AG04449 (cell line): Measurements from ENCODE around the gene DHRS9.

Experiments
- CTCF ChIA-PET: fragments of 350-600 bp; formaldehyde crosslinking; extraction: SDS; loops from one replicate; lab custom pipeline; 2021; ENCODE audit warnings: antibody characterized with exemption; lab: Yijun Ruan, JAX
- POLR2A ChIA-PET: fragments of 400-600, 350-600 bp; formaldehyde crosslinking; extraction: SDS; loops from one replicate; lab custom pipeline; 2020; ENCODE audit warnings: antibody characterized with exemption, inconsistent platforms; lab: Yijun Ruan, JAX
- DNase-seq: peaks from one replicate; pipeline ENCODE4 v3.0.0-alpha.2; 2010; ENCODE audit warnings: low read depth, low spot score
- H3K4me3 ChIP-seq: 2 replicates; pipeline ENCODE4 v1.5.1; 2011; ENCODE audit warnings: low read depth, mild to moderate bottlenecking, control low read depth, low read length
- TF ChIP-seq, protein P1 (sequence below): IDR thresholded peaks from one replicate; pipeline ENCODE4 v1.5.1; 2011; ENCODE audit warnings: mild to moderate bottlenecking, moderate library complexity, low read length, control low read depth, inconsistent platforms; ENCODE audit not compliant: insufficient read depth; ENCODE audit errors: missing control alignments

DHRS9 gene

DNA sequence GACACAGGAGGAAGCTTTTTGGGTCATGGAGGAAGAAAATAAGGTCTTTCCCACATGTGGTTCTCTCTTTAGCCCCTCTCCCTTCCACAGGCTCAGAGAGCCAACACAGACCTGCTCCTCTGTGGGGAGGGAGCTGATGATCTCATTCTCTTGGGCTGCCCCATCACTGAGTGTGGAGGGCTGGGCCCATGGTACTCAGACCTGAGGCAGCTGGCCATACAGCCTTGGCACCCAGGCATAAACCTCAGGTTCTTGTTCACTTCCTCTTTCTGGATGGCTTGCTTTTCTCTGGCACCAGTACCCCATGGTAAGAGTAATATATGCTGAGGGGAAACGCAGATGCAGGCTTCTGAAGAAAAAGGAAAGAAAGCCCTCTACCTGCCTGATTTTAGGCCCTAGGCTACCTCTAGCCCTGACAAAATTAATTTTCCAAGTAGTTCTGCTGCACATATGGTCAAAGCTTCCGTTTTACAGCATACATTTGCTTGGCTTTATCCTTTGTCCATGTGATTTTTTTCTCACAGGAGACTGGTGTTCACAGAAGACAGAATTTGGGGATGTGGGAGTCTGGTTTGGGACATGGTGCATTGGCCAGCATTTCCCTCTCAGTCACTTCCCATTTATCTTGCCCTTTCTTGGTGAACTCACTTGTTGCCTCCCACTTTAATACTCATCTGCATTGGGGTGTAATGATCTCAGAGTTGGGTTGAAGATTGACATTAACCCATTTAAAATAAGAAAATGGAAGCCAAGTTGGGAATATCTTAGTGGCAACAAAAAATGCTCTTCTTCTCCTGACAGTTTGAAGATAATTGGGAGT lies 11.1 kb downstream of the DHRS9 start:
- H3K4me3 ChIP-seq: no peak overlapping the region
- no peak for DNase-seq
- ChIA-PET POLR2A (no interaction called here), CTCF (no interaction called here)
- TF ChIP-seq, protein P1, sequence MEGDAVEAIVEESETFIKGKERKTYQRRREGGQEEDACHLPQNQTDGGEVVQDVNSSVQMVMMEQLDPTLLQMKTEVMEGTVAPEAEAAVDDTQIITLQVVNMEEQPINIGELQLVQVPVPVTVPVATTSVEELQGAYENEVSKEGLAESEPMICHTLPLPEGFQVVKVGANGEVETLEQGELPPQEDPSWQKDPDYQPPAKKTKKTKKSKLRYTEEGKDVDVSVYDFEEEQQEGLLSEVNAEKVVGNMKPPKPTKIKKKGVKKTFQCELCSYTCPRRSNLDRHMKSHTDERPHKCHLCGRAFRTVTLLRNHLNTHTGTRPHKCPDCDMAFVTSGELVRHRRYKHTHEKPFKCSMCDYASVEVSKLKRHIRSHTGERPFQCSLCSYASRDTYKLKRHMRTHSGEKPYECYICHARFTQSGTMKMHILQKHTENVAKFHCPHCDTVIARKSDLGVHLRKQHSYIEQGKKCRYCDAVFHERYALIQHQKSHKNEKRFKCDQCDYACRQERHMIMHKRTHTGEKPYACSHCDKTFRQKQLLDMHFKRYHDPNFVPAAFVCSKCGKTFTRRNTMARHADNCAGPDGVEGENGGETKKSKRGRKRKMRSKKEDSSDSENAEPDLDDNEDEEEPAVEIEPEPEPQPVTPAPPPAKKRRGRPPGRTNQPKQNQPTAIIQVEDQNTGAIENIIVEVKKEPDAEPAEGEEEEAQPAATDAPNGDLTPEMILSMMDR: no peak

DNA sequence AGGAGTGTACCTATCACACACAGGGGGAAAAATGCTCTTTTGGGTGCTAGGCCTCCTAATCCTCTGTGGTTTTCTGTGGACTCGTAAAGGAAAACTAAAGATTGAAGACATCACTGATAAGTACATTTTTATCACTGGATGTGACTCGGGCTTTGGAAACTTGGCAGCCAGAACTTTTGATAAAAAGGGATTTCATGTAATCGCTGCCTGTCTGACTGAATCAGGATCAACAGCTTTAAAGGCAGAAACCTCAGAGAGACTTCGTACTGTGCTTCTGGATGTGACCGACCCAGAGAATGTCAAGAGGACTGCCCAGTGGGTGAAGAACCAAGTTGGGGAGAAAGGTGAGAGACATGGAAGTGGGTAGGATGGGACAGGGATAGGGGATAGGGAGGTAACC lies 12.2 kb downstream of the DHRS9 start:
- POLR2A ChIA-PET: no interaction called here
- DNase-seq: no peak
- H3K4me3 ChIP-seq: no peak overlapping the region
- TF ChIP-seq, protein P1: no peak
- CTCF ChIA-PET: no interaction called here

DNA sequence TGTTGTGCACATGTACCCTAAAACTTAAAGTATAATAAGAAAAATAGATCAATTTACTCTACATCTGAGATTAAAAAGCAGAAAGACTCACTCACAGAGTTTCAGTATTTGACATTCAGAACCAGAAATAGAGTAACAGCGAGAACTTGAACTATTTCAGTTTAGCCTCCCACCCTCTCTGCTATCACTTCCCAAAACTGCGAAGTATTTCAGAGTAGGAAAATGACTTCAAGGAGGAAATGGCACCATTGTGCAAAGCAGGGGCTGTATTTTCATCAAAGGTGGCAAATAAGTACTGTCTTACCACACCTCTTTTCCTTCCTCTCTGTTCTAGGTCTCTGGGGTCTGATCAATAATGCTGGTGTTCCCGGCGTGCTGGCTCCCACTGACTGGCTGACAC lies 13.6 kb downstream of the DHRS9 start:
- ChIA-PET POLR2A (no interaction called here), CTCF (no interaction called here)
- DNase-seq: no peak
- H3K4me3 ChIP-seq: no peak overlapping the region
- TF ChIP-seq, protein P1: no peak

DNA sequence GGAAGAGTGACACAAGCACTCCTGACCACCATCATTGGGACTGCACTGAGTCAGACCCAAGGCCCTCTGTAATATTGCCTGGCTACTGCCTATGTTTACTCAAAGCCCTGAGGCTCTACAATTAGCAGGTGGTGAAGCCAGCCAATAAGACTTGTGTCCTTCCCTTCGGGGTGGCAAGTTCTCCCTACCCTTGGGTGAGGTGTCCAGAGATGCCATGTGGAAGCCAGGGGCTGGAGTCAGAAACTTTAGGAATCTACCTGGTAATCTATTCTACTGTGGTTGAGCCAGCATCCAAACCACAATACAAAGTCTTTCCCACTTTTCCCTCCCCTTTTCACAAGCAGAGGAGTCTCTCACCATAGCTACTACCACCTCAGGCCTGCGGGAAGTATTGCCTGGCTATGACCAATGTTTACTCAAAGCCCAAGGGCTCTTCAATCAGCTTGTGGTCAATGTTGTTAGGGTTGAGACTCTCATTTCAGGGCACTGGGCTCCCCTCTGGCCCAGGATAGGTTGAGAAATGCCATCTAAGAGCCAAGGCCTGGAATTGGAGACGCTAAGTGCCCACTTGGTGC lies 17.6 kb downstream of the DHRS9 start:
- ChIA-PET CTCF (no interaction called here), POLR2A (no interaction called here)
- TF ChIP-seq, protein P1: no peak
- no peak for DNase-seq
- H3K4me3 ChIP-seq: no peak overlapping the region

DNA sequence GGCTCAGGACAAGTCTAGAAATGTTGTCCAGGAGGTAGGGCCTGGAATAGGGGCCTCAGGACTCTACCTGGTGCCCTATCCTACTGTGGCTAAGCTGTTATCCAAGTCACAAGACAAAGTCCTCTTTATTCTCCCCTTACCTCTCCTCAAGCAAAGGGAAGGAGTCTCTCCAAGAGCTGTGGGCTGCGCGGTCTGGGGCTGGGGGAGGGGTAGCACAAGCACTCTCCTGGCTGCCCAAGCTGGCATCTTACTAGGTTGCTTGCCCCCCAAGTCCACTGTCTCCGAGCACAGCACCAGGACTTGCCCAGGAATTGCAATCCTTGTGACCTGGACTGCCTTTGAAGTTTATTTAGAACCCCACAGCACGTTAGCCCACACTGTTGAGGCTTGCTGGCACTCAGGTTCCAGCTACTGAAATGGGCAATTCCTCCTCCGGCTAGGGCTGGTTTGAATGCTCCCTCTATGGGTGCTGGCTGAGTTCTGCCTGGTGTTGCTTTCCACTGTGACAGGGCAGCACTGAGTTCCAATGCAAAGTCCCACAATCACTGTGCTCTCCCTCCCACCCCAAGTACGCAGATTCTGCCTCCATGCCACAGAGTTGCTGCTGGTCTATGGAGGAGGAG lies 18.5 kb downstream of the DHRS9 start:
- ChIA-PET POLR2A (no interaction called here), CTCF (no interaction called here)
- TF ChIP-seq, protein P1: no peak
- DNase-seq: no peak
- H3K4me3 ChIP-seq: no peak overlapping the region

DNA sequence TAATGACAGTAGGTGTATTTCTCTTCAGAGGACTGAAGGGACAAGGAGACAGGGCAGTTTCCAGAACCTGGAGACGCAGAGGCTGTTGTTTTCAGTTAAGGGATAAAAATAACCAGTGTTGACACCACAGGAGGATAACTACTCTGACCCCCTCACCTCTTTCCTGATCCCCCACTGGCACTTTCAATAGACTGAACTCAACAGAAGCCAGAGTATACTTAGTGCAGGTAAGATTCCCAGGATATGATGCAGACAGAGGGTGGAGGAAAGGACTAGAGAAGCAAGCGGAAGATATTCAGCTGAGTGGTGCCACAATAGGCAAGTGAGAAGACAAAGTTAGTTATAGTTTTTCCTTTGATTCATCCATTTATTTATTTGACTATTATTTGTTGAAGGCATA lies 19.8 kb downstream of the DHRS9 start:
- ChIA-PET POLR2A (no interaction called here), CTCF (interaction anchor here (1.3 kb wide), 1 partner anchor 21 kb away, joined by 3 read pairs; no protein-coding TSS in a partner anchor)
- TF ChIP-seq, protein P1: no peak
- no peak for DNase-seq
- no peak overlapping the region for H3K4me3 ChIP-seq
